ENCODE results near the gene LCA5. TPM values are rescaled to one million over a fixed set of nuclear protein-coding genes. Genes with fewer than 3 reads are reported as not detected.

Gene LCA5
- total RNA-seq, 1 experiment from 2014 or later, result 7.0 TPM

- ChIA-PET POLR2A (no interaction called here), CTCF (no interaction called here)
- Histone ChIP-seq H3K4me1 (ENCODE audit: control insufficient read depth, insufficient read depth, low read length) (0 out of 2 replicates have a peak, but pooled peaks cover 3% of the 10 kb centered on the region), H3K27me3 (ENCODE audit: control insufficient read depth, insufficient read depth, low read length) (no peaks in the 10 kb centered on the region), H3K9me3 (ENCODE audit: control insufficient read depth, insufficient read depth, low read depth, low read length) (no peaks in the 10 kb centered on the region), H3K36me3 (ENCODE audit: control insufficient read depth, insufficient read depth, low read length) (no peaks in the 10 kb centered on the region), H3K4me3 (ENCODE audit: low read depth in 2 of 2, low read length in 2 of 2) (no peak overlapping the region), H3K27ac (ENCODE audit: low read length) (no peak overlapping the region)
- BruUV-seq (replicated peaks), result no TSS peak
- intact Hi-C loops (cut with micrococcal nuclease; ENCODE audit: unreplicated experiment) (no loop called here), in situ Hi-C loops (cut with HindIII; ENCODE audit: low pct_unique_long_range_greater_than_20kb, low sequenced_read_pairs) (no loop called here)
- ATAC-seq, result no peak
- TF ChIP-seq POLR2AphosphoS5 (IDR thresholded peaks at IDR 0.05; ENCODE audit: low read depth, low read length) (no peak), REST (IDR thresholded peaks at IDR 0.05; ENCODE audit: insufficient read depth in 1 of 2, low read depth in 2 of 2, low read length in 1 of 2) (no peak), CTCF (IDR thresholded peaks at IDR 0.05) (no peak), SIN3A (IDR thresholded peaks at IDR 0.05; ENCODE audit: borderline replicate concordance, insufficient read depth, low read depth, low read length) (no peak), TCF7L2 (IDR thresholded peaks at IDR 0.05; ENCODE audit: low read depth, low read length) (0 out of 2 replicates have a peak, but pooled peaks have one; percentile 40)
- DNase-seq (ENCODE audit: low read depth, low spot score), result no peak
These were observed 73.6 kb downstream of the LCA5 start for GRCh38 chr6:79463621-79464050.

- intact Hi-C loops (cut with micrococcal nuclease; ENCODE audit: unreplicated experiment), result no loop called here
These were observed 76.0 kb downstream of the LCA5 start for GRCh38 chr6:79461205-79461604.

More at GRCh38 chr6:79461205-79461604, 76.0 kb downstream of the LCA5 start:
- Histone ChIP-seq H3K9me3 (ENCODE audit: control insufficient read depth, insufficient read depth, low read depth, low read length) (no peaks in the 10 kb centered on the region), H3K27me3 (ENCODE audit: control insufficient read depth, insufficient read depth, low read length) (no peaks in the 10 kb centered on the region), H3K4me1 (ENCODE audit: control insufficient read depth, insufficient read depth, low read length) (no peaks in the 10 kb centered on the region), H3K27ac (ENCODE audit: low read length) (no peak overlapping the region), H3K36me3 (ENCODE audit: control insufficient read depth, insufficient read depth, low read length) (no peaks in the 10 kb centered on the region), H3K4me3 (ENCODE audit: low read depth in 2 of 2, low read length in 2 of 2) (no peak overlapping the region)
- POLR2A ChIA-PET, result no interaction called here
- TF ChIP-seq REST (IDR thresholded peaks at IDR 0.05; ENCODE audit: insufficient read depth in 1 of 2, low read depth in 2 of 2, low read length in 1 of 2) (no peak), SIN3A (IDR thresholded peaks at IDR 0.05; ENCODE audit: borderline replicate concordance, insufficient read depth, low read depth, low read length) (no peak), TCF7L2 (IDR thresholded peaks at IDR 0.05; ENCODE audit: low read depth, low read length) (no peak), POLR2AphosphoS5 (IDR thresholded peaks at IDR 0.05; ENCODE audit: low read depth, low read length) (no peak), CTCF (IDR thresholded peaks at IDR 0.05) (no peak)
- ATAC-seq (no peak), DNase-seq (ENCODE audit: low read depth, low spot score) (no peak)
- CTCF ChIA-PET, result no interaction called here
- in situ Hi-C loops (cut with HindIII; ENCODE audit: low pct_unique_long_range_greater_than_20kb, low sequenced_read_pairs), result no loop called here
- no TSS peak for BruUV-seq (replicated peaks)
